GM23338 (cell line): ENCODE measurements around the gene BRD7. TPM values are rescaled to one million over a fixed set of nuclear protein-coding genes. Genes with fewer than 3 reads are reported as not detected.

Source experiments
- ATAC-seq: fragments of 200-7000 bp; cut with Tn5 transposase; 3 replicates; pipeline ENCODE4 v1.9.1; 2020
- DNase-seq: peaks from one replicate; pipeline ENCODE4 v3.0.0-alpha.2; 2015; ENCODE audit warnings: low spot score
- H2AFZ ChIP-seq: fragments of 200-600 bp; sonication (generic); 2 replicates; pipeline ENCODE4 v1.8.0; 2016; ENCODE audit warnings: antibody characterized with exemption, mild to moderate bottlenecking, moderate library complexity
- H3F3A ChIP-seq: fragments of 200-600 bp; sonication (generic); replicated peaks from 2 replicates; pipeline ENCODE4 v1.8.0; 2017; ENCODE audit warnings: antibody characterized with exemption, mixed run types, low read depth
- H3K27ac ChIP-seq: fragments of 200-600 bp; sonication (generic); 2 replicates; pipeline ENCODE4 v1.6.1; 2016; ENCODE audit warnings: low read depth
- H3K27me3 ChIP-seq: fragments of 200-600 bp; sonication (generic); 2 replicates; pipeline ENCODE4 v1.8.0; 2016; ENCODE audit warnings: mild to moderate bottlenecking, mixed run types, moderate library complexity; ENCODE audit not compliant: insufficient read depth
- H3K36me3 ChIP-seq: fragments of 200-600 bp; sonication (generic); 2 replicates; pipeline ENCODE4 v1.8.0; 2016; ENCODE audit warnings: mild to moderate bottlenecking; ENCODE audit not compliant: insufficient read depth
- H3K4me1 ChIP-seq: fragments of 200-600 bp; sonication (generic); 2 replicates; pipeline ENCODE4 v1.8.0; 2016; ENCODE audit warnings: mild to moderate bottlenecking, moderate library complexity; ENCODE audit not compliant: insufficient read depth
- H3K4me2 ChIP-seq: fragments of 200-600 bp; sonication (generic); 2 replicates; pipeline ENCODE4 v1.7.1; 2017; ENCODE audit warnings: mixed run types
- H3K4me3 ChIP-seq: fragments of 200-600 bp; sonication (generic); 2 replicates; pipeline ENCODE4 v1.6.1; 2016; ENCODE audit warnings: mixed run types
- H3K79me2 ChIP-seq: fragments of 200-600 bp; sonication (generic); replicated peaks from 2 replicates; pipeline ENCODE4 v1.8.0; 2017; ENCODE audit warnings: mild to moderate bottlenecking; ENCODE audit not compliant: insufficient read depth
- H3K9me2 ChIP-seq: fragments of 200-600 bp; sonication (generic); 2 replicates; pipeline ENCODE4 v1.8.0; 2017; ENCODE audit not compliant: insufficient read depth
- H4K20me1 ChIP-seq: fragments of 200-600 bp; sonication (generic); replicated peaks from 2 replicates; pipeline ENCODE4 v1.8.0; 2017; ENCODE audit warnings: mild to moderate bottlenecking; ENCODE audit not compliant: insufficient read depth
- H3K27ac Mint-ChIP-seq: 2 replicates; pipeline ENCODE4 v1.8.0; 2020; ENCODE audit warnings: inconsistent platforms, mild to moderate bottlenecking, moderate library complexity, mixed read lengths
- H3K27me3 Mint-ChIP-seq: 3 replicates; pipeline ENCODE4 v1.8.0; 2022; ENCODE audit warnings: low read depth, mild to moderate bottlenecking, moderate library complexity, mixed read lengths, inconsistent platforms; ENCODE audit not compliant: insufficient read depth, poor library complexity
- H3K36me3 Mint-ChIP-seq: 3 replicates; pipeline ENCODE4 v1.8.0; 2021; ENCODE audit warnings: low read depth, mild to moderate bottlenecking, inconsistent platforms, moderate library complexity, mixed read lengths
- H3K4me1 Mint-ChIP-seq: 3 replicates; pipeline ENCODE4 v1.8.0; 2020; ENCODE audit warnings: mild to moderate bottlenecking, inconsistent platforms, mixed read lengths
- H3K4me3 Mint-ChIP-seq: 3 replicates; pipeline ENCODE4 v1.8.0; 2021; ENCODE audit warnings: moderate library complexity, mild to moderate bottlenecking, inconsistent platforms, mixed read lengths
- H3K9me3 Mint-ChIP-seq: 3 replicates; pipeline ENCODE4 v1.8.0; 2020; ENCODE audit warnings: moderate library complexity, mild to moderate bottlenecking, inconsistent platforms, mixed read lengths
- CREB1 ChIP-seq: fragments of 250-450 bp; sonication (Bioruptor Pico); IDR thresholded peaks from 2 replicates; pipeline ENCODE4 v1.5.0; 2020; ENCODE audit warnings: low read depth, mild to moderate bottlenecking, moderate library complexity
- ETS1 ChIP-seq: IDR thresholded peaks from 2 replicates; pipeline ENCODE4 v1.6.1; 2016; ENCODE audit warnings: antibody characterized with exemption
- EZH2phosphoT487 ChIP-seq: fragments of 200-600 bp; sonication (generic); IDR thresholded peaks from one replicate; pipeline ENCODE4 v1.8.1; 2018; ENCODE audit warnings: antibody characterized with exemption; ENCODE audit not compliant: unreplicated experiment
- JUNB ChIP-seq: IDR thresholded peaks from one replicate; pipeline ENCODE4 v1.6.1; 2016; ENCODE audit warnings: antibody characterized with exemption; ENCODE audit not compliant: unreplicated experiment
- POLR2AphosphoS5 ChIP-seq: IDR thresholded peaks from 2 replicates; pipeline ENCODE4 v1.6.1; 2016; ENCODE audit warnings: antibody characterized with exemption, low read depth
- REST ChIP-seq: IDR thresholded peaks from one replicate; pipeline ENCODE4 v1.6.1; 2018; ENCODE audit warnings: antibody characterized with exemption; ENCODE audit not compliant: unreplicated experiment
- ZNF114 ChIP-seq: fragments of 250-450 bp; sonication (Bioruptor Pico); IDR thresholded peaks from 2 replicates; pipeline ENCODE4 v1.5.0; 2020; ENCODE audit warnings: mild to moderate bottlenecking, moderate library complexity
- ZNF331 ChIP-seq: fragments of 250-450 bp; sonication (Bioruptor Pico); IDR thresholded peaks from 2 replicates; pipeline ENCODE4 v1.5.0; 2020; ENCODE audit warnings: low read depth, mild to moderate bottlenecking, moderate library complexity
- polyA plus RNA-seq: library from polyadenylated mRNA; unstranded; fragments of >200 nt; fragmentation: Nextera tagmentation; extraction: Ambion mirVana; gene quantifications from 2 replicates; pipeline ENCODE4 v1.2.1, GENCODE V29; 2016
- total RNA-seq: library from RNA; depleted of rRNA; stranded (reverse); fragments of >200 nt; shearing (Covaris generic); gene quantifications from 2 replicates; pipeline ENCODE4 v1.2.3, GENCODE V29; 2014

The BRD7 gene
- total and polyA plus RNA-seq, 2 experiments from 2014 or later, result 93.0 to 149 TPM

GRCh38 chr16:50373780-50374179 lies 5.0 kb upstream of the BRD7 start:
- Histone ChIP-seq H4K20me1 (no peaks in the 10 kb centered on the region), H3K4me3 (no peak overlapping the region), H3K27me3 (no peaks in the 10 kb centered on the region), H3K27ac (no peak overlapping the region), H3K79me2 (no peaks in the 10 kb centered on the region), H3K4me1 (peaks cover 9% of the 10 kb centered on the region), H2AFZ (no peak overlapping the region), H3K9me2 (no peaks in the 10 kb centered on the region), H3F3A (no peaks in the 10 kb centered on the region), H3K4me2 (no peak overlapping the region), H3K36me3 (no peaks in the 10 kb centered on the region)
- H3K9me3 Mint-ChIP-seq, result no peaks in the 10 kb centered on the region
- no peaks in the 10 kb centered on the region; the same call in 2 of the 3 replicates for H3K36me3 Mint-ChIP-seq
- peaks cover 7% of the 10 kb centered on the region for H3K4me1 Mint-ChIP-seq
- TF ChIP-seq REST, result no peak
- no peak for TF ChIP-seq POLR2AphosphoS5
- TF ChIP-seq EZH2phosphoT487, result no peak
- no peak overlapping the region for H3K4me3 Mint-ChIP-seq
- peaks cover 5% of the 10 kb centered on the region for H3K27me3 Mint-ChIP-seq
- DNase-seq, result no peak
- H3K27ac Mint-ChIP-seq, result no peak overlapping the region
- ATAC-seq, result no peak

GRCh38 chr16:50373345-50373701 lies 4.5 kb upstream of the BRD7 start:
- Mint-ChIP-seq H3K36me3 (no peaks in the 10 kb centered on the region; the same call in 2 of the 3 replicates), H3K4me3 (no peak overlapping the region)
- H2AFZ ChIP-seq, result no peak overlapping the region
- TF ChIP-seq ETS1, result no peak
- no peak for TF ChIP-seq JUNB
- TF ChIP-seq ZNF331 (CRISPR knock-in tag), result no peak
- no peak for TF ChIP-seq CREB1 (CRISPR knock-in tag)
- TF ChIP-seq REST, result no peak
- TF ChIP-seq ZNF114, result no peak

More at GRCh38 chr16:50373345-50373701, 4.5 kb upstream of the BRD7 start:
- DNase-seq (no peak), ATAC-seq (no peak)
- no peak overlapping the region for H3K4me3 ChIP-seq
- H3K27me3 ChIP-seq, result no peaks in the 10 kb centered on the region
- H3K27me3 Mint-ChIP-seq, result peaks cover 5% of the 10 kb centered on the region
- H3K79me2 ChIP-seq, result peaks cover under 1% of the 10 kb centered on the region; the same call in 1 of the 2 replicates
- no peaks in the 10 kb centered on the region for H4K20me1 ChIP-seq
- H3K4me2 ChIP-seq, result no peak overlapping the region
- peaks cover 7% of the 10 kb centered on the region for H3K4me1 Mint-ChIP-seq
- H3K36me3 ChIP-seq, result no peaks in the 10 kb centered on the region
- peaks cover 9% of the 10 kb centered on the region for H3K4me1 ChIP-seq
- no peaks in the 10 kb centered on the region for H3F3A ChIP-seq
- no peak overlapping the region for H3K27ac Mint-ChIP-seq
- H3K9me3 Mint-ChIP-seq, result no peaks in the 10 kb centered on the region
- H3K9me2 ChIP-seq, result no peaks in the 10 kb centered on the region
- no peak overlapping the region for H3K27ac ChIP-seq
